ENCODE measurements around the gene MAPK8IP1.
"Not testable (repeated sequence)": the region's sequence is repeated elsewhere in the genome, so short reads cannot be mapped to it uniquely, and the experiment has no call there.

Gene MAPK8IP1

DNA sequence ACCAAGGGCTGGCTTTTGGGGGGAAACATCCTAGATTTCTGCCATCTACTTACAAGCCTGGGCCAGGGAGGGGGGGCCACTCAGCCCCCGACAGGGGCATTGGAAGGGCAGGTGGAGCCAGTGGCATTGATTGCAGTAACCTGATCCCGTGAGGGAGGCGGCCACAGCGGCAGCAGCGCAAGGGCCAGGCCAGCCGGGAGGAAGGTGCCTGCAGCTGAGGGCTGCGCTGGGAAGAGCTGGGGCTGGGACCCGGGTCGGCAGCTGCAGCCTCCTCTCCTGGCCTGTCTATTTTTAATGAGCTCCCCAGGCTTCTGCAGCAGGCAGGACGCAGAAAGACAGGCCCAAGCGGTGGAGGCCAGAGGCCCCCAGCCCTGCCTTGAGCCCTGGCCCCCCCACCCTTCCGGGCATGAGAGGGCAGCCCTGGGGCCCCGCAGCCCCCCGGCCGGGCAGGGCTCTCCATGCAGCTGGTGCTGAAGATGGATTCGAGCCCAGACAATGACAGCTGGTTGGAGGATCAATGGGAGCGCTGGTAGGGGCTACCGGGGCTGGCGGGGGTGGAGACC lies 11.1 kb downstream of the MAPK8IP1 start:
- no peak for DNase-seq (ENCODE audit: low read depth in 2 of 2)
- TF ChIP-seq, protein P1, sequence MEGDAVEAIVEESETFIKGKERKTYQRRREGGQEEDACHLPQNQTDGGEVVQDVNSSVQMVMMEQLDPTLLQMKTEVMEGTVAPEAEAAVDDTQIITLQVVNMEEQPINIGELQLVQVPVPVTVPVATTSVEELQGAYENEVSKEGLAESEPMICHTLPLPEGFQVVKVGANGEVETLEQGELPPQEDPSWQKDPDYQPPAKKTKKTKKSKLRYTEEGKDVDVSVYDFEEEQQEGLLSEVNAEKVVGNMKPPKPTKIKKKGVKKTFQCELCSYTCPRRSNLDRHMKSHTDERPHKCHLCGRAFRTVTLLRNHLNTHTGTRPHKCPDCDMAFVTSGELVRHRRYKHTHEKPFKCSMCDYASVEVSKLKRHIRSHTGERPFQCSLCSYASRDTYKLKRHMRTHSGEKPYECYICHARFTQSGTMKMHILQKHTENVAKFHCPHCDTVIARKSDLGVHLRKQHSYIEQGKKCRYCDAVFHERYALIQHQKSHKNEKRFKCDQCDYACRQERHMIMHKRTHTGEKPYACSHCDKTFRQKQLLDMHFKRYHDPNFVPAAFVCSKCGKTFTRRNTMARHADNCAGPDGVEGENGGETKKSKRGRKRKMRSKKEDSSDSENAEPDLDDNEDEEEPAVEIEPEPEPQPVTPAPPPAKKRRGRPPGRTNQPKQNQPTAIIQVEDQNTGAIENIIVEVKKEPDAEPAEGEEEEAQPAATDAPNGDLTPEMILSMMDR (IDR thresholded peaks at IDR 0.05; ENCODE audit: low read depth, low read length) = no peak
- no peak overlapping the region for H3K4me3 ChIP-seq (replicated peaks in 1 of 2; ENCODE audit: low read depth in 2 of 2, low read length in 2 of 2)

DNA sequence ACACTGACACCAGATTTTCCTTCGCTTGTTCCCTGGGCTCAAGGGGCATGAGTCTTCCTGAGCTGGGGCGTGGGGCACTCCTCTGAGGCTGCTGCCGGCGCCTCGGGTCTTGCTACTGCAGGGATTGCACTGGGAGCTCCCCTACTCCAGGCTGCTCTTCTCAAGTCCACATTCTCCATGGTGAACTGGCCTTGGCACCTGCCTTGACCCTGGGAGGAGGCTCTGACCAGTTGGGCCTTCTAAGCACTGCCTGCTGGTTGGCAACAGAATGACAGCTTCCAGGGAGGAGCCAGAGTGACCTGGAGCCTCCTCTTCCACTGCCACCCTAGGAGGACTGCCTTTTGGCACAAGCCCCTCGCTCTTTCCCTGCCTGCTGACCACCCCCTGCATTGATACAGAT lies 12.1 kb downstream of the MAPK8IP1 start:
- DNase-seq (ENCODE audit: low read depth in 2 of 2) = no peak
- H3K4me3 ChIP-seq (replicated peaks in 1 of 2; ENCODE audit: low read depth in 2 of 2, low read length in 2 of 2) = no peak overlapping the region

DNA sequence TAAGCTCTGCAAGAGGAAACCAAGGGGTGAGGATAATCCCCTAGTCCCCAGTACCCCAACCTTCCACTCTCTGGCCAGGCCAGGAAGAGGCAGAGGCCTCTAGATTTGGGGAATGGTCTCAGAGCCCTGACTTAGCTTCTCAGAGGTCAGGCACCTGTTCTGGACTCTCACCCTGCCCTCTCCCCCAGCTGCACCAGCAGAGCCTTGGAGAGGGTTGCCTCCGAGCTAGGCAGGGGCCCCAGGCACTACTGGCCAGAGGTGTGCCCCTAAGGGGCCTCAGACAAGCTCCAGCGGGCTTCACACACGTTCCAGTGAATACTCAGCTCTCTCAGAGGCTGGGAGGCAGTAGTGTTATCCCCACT lies 13.6 kb downstream of the MAPK8IP1 start:
- TF ChIP-seq, protein P1 (IDR thresholded peaks at IDR 0.05; ENCODE audit: low read depth, low read length) = no peak
- no peak for DNase-seq (ENCODE audit: low read depth in 2 of 2)
- H3K4me3 ChIP-seq (replicated peaks in 1 of 2; ENCODE audit: low read depth in 2 of 2, low read length in 2 of 2) = peak overlapping the region in 1 of 2 donors; percentile 34

More for the DNA sequence above, 12.1 kb downstream of the MAPK8IP1 start:
- TF ChIP-seq, protein P1 (IDR thresholded peaks at IDR 0.05; ENCODE audit: low read depth, low read length) = no peak

DNA sequence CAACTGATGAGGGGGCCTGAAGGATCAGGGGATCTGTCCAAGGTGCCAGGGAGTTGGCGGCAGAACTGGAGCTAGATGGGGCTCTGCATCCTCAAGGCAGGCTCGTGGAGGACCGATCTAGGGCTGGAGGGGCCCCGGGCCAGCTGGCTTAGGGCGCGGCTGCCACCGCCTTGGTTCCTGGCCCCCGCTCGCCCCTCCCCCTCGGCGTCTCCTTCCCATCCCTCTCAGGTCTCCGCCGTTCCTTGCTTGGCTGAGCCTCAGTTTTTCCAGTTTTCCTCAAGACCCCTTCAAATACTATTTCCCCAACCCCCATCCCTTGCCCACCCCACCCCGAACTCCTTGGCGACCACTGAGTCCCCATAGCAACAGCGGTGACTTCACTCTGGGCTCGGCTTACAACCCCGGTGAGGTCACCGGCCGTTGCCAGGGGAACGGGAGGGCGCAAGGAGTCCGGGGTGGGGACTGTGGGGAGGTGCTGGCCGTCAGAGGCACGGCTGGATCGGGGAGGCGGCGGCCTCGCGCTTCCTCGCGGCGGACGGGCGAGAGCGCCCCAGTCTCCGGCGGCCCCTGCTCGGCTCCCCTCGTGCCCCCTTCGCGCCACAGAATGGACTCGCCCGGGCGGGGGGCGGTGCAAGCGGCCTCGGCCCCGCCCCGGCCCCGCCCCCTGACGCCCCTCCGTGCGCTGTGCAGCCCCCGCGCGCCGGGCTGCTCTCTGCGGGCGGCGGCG lies 14.2 kb downstream of the MAPK8IP1 start:
- peak; percentile 83 to 87 for DNase-seq (ENCODE audit: low read depth in 2 of 2)
- H3K4me3 ChIP-seq (replicated peaks in 1 of 2; ENCODE audit: low read depth in 2 of 2, low read length in 2 of 2) = peak overlapping the region; percentile 34 to 59
- TF ChIP-seq, protein P1 (IDR thresholded peaks at IDR 0.05; ENCODE audit: low read depth, low read length) = no peak

DNA sequence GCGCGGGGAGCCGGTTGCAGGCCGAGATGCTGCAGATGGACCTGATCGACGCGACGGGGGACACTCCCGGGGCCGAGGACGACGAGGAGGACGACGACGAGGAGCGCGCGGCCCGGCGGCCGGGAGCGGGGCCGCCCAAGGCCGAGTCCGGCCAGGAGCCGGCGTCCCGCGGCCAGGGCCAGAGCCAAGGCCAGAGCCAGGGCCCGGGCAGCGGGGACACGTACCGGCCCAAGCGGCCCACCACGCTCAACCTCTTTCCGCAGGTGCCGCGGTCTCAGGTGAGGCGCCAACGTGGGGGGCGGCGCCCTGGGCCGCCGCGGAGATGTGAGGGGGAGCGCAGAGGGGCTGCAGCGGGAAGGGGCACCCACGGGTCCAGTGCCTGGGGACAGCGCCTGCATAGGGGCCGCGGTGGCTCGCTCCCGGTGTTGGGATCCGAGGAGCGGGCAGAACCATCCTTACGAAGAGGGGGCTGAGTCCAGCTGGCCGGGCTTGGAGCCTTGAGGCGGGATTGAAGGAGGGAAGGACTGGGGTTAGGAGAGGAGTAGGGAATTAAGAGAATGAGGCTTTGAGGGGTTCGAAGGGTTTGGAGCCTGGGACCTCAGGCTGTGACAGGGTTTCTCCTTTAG lies 14.8 kb downstream of the MAPK8IP1 start:
- H3K4me3 ChIP-seq (replicated peaks in 1 of 2; ENCODE audit: low read depth in 2 of 2, low read length in 2 of 2) = peak overlapping the region; percentile 51 to 59
- not testable (repeated sequence) for DNase-seq (ENCODE audit: low read depth in 2 of 2)

DNA sequence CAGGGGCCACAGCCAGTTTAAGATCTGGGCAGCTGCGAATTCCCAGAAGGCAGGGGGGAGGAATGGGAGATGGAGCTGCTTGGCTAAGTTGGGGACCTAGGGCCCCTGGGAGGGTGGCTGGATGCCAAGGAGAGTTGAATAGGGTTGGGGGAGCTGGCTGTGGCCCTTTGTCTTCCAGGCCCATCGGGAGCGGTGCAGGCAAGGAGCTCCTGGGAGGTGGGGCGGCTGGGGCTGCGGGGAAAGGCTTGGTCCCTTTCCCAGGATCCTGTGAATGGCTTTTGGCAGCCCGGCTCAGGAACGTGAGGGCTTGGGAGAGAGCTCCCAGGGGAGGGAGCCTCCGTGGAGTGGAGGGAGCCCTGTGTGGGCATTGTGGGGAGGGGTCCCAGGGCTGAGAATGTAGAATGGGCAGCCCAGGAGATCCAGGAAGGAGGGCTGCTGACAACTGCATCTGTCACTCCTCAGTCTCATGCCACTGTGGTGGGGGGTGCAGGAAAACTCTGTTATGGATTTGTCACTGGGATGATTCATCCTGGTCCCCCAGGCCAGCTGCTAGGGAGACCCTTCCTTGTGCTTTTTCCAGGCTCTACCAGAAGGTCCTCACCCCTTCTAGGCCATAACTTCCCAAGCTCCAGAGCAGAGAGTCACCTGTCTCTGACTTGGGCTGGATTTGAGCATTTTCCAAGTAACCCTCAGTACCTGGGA lies 15.6 kb downstream of the MAPK8IP1 start:
- H3K4me3 ChIP-seq (replicated peaks in 1 of 2; ENCODE audit: low read depth in 2 of 2, low read length in 2 of 2) = peak overlapping the region in 1 of 2 donors; percentile 51
- TF ChIP-seq, protein P1 (IDR thresholded peaks at IDR 0.05; ENCODE audit: low read depth, low read length) = no peak
- no peak for DNase-seq (ENCODE audit: low read depth in 2 of 2)

DNA sequence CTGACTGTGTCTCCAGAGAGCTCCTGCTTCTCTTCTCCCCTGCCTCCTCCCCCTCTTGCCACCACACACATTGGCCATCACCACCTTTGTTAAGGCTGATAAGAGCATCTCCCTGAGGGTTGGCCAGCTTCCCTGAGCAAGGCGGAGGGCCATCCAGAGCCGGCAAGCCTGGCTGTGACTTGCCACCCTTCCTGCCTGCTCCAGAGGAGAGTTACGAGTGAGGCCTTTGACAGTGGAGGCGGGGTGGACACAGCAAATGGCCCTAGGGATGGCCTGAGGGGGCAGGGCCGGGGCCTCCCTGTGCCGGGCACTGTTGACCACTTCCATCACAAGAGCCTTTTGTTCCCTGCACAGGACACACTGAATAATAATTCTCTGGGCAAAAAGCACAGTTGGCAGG lies 16.2 kb downstream of the MAPK8IP1 start:
- no peak for DNase-seq (ENCODE audit: low read depth in 2 of 2)
- no peak overlapping the region for H3K4me3 ChIP-seq (replicated peaks in 1 of 2; ENCODE audit: low read depth in 2 of 2, low read length in 2 of 2)

More for the DNA sequence above, 16.2 kb downstream of the MAPK8IP1 start:
- TF ChIP-seq, protein P1 (IDR thresholded peaks at IDR 0.05; ENCODE audit: low read depth, low read length) = no peak

All from cardiac fibroblast (primary cell).